Lung (tissue), 12 donors: ENCODE measurements around the gene SUN1. TPM values are rescaled to one million over a fixed set of nuclear protein-coding genes. Genes with fewer than 3 reads are reported as not detected.
A peak's percentile ranks its signal among the peaks of the same experiment; 100 is the strongest.

Experiments
- ATAC-seq: fragments of 200-7000 bp; cut with Tn5 transposase; one replicate; pipeline ENCODE4 v1.9.1; 2020; ENCODE audit warnings: moderate number of reproducible peaks; ENCODE audit not compliant: insufficient read depth, low FRiP score
- DNase-seq, 3 donors: peaks; one replicate each; pipeline ENCODE4 v3.0.0-alpha.2; 2013 to 2017
- H3K27ac ChIP-seq, 2 donors: one replicate each; pipeline ENCODE4 v1.5.1; 2013; ENCODE audit warnings: mild to moderate bottlenecking in 2 of 2, moderate library complexity in 2 of 2, control low read depth in 1 of 2, inconsistent platforms in 1 of 2, low read depth in 1 of 2, low read length in 1 of 2
- H3K27me3 ChIP-seq, 3 donors: one replicate each; pipeline ENCODE4 v1.5.1; 2013; ENCODE audit warnings: low read length in 2 of 3; ENCODE audit not compliant: control insufficient read depth in 3 of 3, insufficient read depth in 3 of 3
- H3K36me3 ChIP-seq, 4 donors: one replicate each; pipeline ENCODE4 v1.5.1; 2013; ENCODE audit warnings: low read length in 4 of 4, mild to moderate bottlenecking in 1 of 4, moderate library complexity in 1 of 4; ENCODE audit not compliant: control insufficient read depth in 4 of 4, insufficient read depth in 4 of 4
- H3K4me1 ChIP-seq, 5 donors: one replicate each; pipeline ENCODE4 v1.5.1; 2013; ENCODE audit warnings: low read length in 5 of 5, mild to moderate bottlenecking in 2 of 5, moderate library complexity in 1 of 5; ENCODE audit not compliant: control insufficient read depth in 5 of 5, insufficient read depth in 5 of 5
- H3K4me3 ChIP-seq: one replicate; pipeline ENCODE4 v1.5.1; 2013; ENCODE audit warnings: mild to moderate bottlenecking, control low read depth, moderate library complexity
- H3K9ac ChIP-seq, 2 donors: one replicate each; pipeline ENCODE4 v1.5.1; 2013; ENCODE audit warnings: low read length in 2 of 2, control low read depth in 1 of 2; ENCODE audit not compliant: insufficient read depth in 1 of 2
- H3K9me3 ChIP-seq, 4 donors: one replicate each; pipeline ENCODE4 v1.5.1; 2013; ENCODE audit warnings: low read length in 3 of 4, mild to moderate bottlenecking in 1 of 4, moderate library complexity in 1 of 4; ENCODE audit not compliant: control insufficient read depth in 4 of 4, insufficient read depth in 3 of 4
- whole genome bisulfite sequencing, 2 donors: extraction: QIAGEN DNeasy Blood & Tissue Kit; methylation state at CpG; one replicate each; pipeline ENCODE4 v1.1.7; 2013; 5-methylcytosine and 5-hydroxymethylcytosine counted together
- polyA plus RNA-seq, 2 donors: library from polyadenylated mRNA; stranded (reverse); fragments of 200-250 nt; gene quantifications; one replicate each; pipeline ENCODE4 v1.2.1, GENCODE V29; 2013
- total RNA-seq, 2 donors: library from RNA; depleted of rRNA in 1 of 2; stranded (reverse); fragments of >200 nt in 1 of 2; gene quantifications; one replicate each; pipeline ENCODE4 v1.2.1, GENCODE V29; 2014 to 2021
- TF ChIP-seq, protein P1 (sequence below): IDR thresholded peaks from 2 replicates; pipeline ENCODE4 v1.5.1; 2012; ENCODE audit warnings: mild to moderate bottlenecking; ENCODE audit errors: control extremely low read depth, extremely low read depth
- donor health status: control.
- donor health status: control.
- donor health status: Bipolar disorder and iron deficiency.
- donor health status: healthy.
- donor health status: DM: yes; HTN: yes; CAD: no.

The SUN1 gene
- total and polyA plus RNA-seq, 4 donors = 69.6 to 349 (median 104) TPM

DNA sequence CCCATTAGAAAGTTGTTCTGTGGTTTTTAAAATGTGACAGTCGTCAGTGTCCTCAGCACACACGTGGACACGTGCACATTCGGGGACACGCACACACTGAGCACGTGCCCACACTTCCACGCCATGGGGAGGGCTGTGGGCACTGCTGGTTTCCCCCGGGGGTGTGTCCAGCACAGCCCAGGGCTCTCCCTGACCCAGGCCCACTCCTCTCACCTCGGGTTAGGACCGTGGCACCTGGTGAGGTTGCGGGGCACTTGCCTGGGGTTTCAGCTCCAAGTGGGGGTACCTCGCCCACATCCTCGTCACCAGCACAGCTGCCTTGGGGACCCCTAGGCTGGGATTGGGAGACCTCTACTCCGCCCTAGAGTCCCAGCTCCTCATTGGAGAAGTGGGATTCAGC is 64.8 kb downstream of the SUN1 start:
- Histone ChIP-seq H3K27me3 (no peaks in the 10 kb centered on the region), H3K36me3 (peaks cover 6 to 65% (median 10%) of the 10 kb centered on the region in 4 donors), H3K9ac (no peak overlapping the region), H3K4me1 (peaks cover 0 to 14% (median 5%) of the 10 kb centered on the region in 5 donors), H3K27ac (no peak overlapping the region), H3K9me3 (peaks cover 0 to 2% (median 0%) of the 10 kb centered on the region in 4 donors), H3K4me3 (no peak overlapping the region)
- TF ChIP-seq, protein P1, sequence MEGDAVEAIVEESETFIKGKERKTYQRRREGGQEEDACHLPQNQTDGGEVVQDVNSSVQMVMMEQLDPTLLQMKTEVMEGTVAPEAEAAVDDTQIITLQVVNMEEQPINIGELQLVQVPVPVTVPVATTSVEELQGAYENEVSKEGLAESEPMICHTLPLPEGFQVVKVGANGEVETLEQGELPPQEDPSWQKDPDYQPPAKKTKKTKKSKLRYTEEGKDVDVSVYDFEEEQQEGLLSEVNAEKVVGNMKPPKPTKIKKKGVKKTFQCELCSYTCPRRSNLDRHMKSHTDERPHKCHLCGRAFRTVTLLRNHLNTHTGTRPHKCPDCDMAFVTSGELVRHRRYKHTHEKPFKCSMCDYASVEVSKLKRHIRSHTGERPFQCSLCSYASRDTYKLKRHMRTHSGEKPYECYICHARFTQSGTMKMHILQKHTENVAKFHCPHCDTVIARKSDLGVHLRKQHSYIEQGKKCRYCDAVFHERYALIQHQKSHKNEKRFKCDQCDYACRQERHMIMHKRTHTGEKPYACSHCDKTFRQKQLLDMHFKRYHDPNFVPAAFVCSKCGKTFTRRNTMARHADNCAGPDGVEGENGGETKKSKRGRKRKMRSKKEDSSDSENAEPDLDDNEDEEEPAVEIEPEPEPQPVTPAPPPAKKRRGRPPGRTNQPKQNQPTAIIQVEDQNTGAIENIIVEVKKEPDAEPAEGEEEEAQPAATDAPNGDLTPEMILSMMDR = no peak
- 91 to 92% methylated on average over 14 of the region's 14 CpGs for WGBS, 2 donors
- no peak for ATAC-seq
- no peak for DNase-seq

DNA sequence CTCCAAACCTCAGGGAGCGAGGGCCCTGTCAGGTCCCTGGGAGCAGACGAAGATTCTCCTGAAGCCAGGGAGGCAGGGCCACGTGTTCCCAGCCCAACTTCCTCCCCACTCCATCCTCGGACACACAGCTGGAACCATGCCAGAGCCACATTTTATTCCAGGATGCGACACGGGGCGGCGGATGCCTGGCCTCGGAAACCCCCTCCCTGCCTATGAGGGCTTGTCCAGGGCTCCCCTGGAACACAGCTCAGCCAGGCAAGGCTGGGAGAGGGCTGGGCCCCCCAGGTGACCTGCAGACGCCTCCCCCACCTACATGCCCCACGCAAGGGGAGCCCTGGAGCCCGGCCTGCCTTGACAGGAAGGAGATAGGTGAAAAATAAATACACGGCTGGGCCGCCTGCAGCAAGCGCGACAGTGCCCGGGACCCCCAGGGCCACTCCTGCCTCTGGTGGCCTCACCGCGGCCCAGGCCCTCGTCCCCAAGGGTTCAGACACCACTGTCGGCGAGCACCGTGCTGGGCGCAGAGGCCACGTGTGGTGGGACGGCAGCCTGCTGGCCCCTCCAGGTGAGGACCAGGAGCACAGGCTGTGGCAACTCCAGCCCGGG is 65.6 kb downstream of the SUN1 start:
- TF ChIP-seq, protein P1 = no peak
- Histone ChIP-seq H3K4me1 (peaks cover 0 to 14% (median 5%) of the 10 kb centered on the region in 5 donors), H3K4me3 (no peak overlapping the region), H3K27me3 (no peaks in the 10 kb centered on the region), H3K9me3 (peaks cover 0 to 2% (median 0%) of the 10 kb centered on the region in 4 donors), H3K9ac (no peak overlapping the region), H3K27ac (no peak overlapping the region), H3K36me3 (peaks cover 0 to 57% (median 9%) of the 10 kb centered on the region in 4 donors)
- 68 to 79% methylated on average over 27 of the region's 27 CpGs for WGBS, 2 donors
- DNase-seq (peak; percentile 71 to 83 (median 74)), ATAC-seq (no peak)

GRCh38 chr7:898460-898854 is 66.2 kb downstream of the SUN1 start:
- Histone ChIP-seq H3K9ac (no peak overlapping the region), H3K36me3 (peaks cover 0 to 51% (median 6%) of the 10 kb centered on the region in 4 donors), H3K4me1 (peaks cover 0 to 14% (median 5%) of the 10 kb centered on the region in 5 donors), H3K9me3 (peaks cover 0 to 2% (median 0%) of the 10 kb centered on the region in 4 donors), H3K4me3 (no peak overlapping the region), H3K27ac (no peak overlapping the region), H3K27me3 (no peaks in the 10 kb centered on the region)
- 85 to 86% methylated on average over 18 of the region's 18 CpGs for WGBS, 2 donors
- no peak for DNase-seq
- TF ChIP-seq, protein P1 = no peak
- ATAC-seq = no peak
